HG02943 (cell line): ENCODE results near the gene MALRD1.

Source experiments
- ATAC-seq: cut with Tn5 transposase; IDR thresholded peaks from one replicate; pipeline ENCODE4 v1.9.1; 2021; ENCODE audit warnings: mild to moderate bottlenecking, low read depth, moderate library complexity; ENCODE audit not compliant: unreplicated experiment

The MALRD1 gene

GRCh38 chr10:19098803-19099202 is 50.2 kb downstream of the MALRD1 start:
- no peak for ATAC-seq

DNA sequence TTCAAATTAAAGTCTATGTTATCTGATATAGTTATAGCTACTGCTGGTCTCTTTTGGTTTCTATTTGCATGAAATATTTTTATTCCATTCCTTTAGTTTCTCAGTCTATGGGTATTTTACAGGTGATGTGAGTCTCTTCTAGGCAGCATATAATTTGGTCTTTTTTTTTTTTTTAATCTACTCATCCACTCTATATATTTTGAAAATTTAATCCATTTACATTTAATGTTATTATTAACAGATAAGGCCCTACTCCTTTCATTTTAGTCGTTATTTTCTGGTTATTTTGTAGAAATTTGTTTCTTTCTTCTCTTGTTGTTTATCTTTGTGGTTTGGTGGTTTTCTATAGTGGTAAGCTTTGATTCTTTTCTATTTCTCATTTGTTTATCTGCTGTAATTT is 58.8 kb downstream of the MALRD1 start:
- no peak for ATAC-seq

DNA sequence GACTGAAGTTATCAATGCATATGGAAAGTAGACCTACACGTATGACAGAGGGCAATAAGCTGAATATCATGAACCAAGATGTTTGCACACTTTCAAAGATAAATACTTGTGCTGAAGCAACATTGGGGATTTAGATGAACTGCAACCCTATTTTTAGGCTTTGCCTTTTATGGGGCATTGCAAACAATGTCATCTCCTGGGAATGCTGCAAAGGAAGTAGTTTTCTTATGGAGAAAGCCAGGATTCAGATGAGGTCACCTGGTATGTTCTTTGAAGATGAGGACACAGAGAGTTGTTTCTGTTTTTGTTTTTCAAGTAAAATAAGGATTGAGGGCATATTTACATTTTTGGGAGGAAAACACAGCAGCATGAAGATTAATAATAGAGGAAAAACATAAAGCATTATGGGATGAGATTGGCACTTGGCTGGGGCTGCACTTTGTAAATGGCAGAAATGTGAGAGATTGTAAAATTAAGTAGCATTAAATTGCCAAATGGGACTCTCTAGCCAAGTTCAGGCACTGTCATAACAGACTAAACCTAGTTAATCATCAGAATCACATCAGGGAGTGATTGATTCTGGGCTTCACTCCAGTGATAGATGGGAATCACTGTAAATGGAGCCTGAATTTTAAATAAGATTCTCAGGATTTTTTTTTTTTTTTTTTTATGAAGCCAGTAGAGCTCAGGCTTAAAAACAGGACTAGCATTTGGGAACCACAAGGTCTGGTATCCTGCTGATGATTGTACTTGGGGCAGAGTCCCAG is 63.1 kb downstream of the MALRD1 start:
- no peak for ATAC-seq

GRCh38 chr10:19117438-19117837 is 68.8 kb downstream of the MALRD1 start:
- no peak for ATAC-seq

DNA sequence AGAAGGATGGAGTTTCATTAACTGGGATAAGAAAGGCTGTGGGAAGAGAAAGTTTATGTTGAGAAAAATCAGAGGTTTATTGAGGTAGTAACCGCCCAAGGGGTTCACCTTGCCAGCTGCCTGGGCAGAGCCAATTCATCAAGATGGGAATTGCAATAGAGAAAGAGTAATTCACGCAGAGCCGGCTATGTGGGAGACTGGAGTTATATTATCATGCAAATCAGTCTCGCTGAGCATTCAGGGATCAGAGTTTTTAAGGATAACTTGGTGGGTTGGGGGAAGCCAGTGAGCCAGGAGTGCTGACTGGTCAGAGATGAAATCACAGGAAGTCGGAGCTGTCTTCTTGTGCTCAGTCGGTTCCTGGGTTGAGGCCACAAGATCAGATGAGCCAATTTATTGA is 70.6 kb downstream of the MALRD1 start:
- no peak for ATAC-seq

DNA sequence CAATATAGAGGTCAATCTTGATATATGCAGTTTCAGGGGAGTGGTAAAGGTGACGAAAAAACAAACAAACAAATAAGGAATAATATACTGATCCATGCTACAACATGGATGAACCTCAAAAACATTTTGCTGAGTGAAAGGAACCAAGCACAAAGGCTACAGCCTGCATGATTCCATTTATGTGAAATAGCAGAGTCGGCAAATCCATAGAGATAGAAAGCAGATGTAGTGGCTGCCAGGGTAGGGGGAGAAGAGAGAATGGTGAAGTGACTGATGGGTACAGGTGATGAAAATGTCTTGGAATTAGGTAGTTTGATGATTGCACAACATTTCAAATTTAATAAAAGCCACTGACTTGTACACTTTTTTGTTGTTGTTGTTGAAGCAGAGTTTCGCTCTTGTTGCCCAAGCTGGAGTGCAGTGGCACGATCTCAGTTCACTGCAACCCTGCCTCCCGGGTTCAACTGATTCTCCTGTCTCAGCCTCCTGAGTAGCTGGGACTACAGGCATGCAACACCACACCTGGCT is 71.8 kb downstream of the MALRD1 start:
- ATAC-seq: no peak

DNA sequence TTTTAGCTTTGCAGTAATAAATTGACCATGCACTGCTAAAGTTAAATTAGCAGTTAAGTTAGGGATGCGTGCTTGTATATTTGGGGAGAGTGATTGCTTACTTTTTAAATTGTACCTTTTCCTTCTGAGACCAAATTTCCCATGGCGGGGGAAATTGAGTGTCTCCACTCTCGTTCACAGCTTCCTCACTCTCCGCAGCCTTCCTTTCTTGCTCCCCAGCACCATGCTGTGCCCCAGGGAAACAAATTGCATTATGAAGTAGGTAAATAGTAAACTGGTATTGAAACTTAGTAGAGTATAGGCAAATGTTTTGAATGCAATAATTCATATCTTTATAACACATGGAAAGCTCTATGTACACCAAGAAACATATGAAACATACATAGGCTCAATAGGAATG is 85.4 kb downstream of the MALRD1 start:
- ATAC-seq: no peak

- ATAC-seq: no peak
Observed at GRCh38 chr10:19142967-19143366, 94.4 kb downstream of the MALRD1 start.

GRCh38 chr10:19144206-19144605 is 95.6 kb downstream of the MALRD1 start:
- no peak for ATAC-seq

GRCh38 chr10:19154375-19154774 is 105.8 kb downstream of the MALRD1 start:
- no peak for ATAC-seq

GRCh38 chr10:19158358-19158757 is 109.8 kb downstream of the MALRD1 start:
- ATAC-seq: no peak

DNA sequence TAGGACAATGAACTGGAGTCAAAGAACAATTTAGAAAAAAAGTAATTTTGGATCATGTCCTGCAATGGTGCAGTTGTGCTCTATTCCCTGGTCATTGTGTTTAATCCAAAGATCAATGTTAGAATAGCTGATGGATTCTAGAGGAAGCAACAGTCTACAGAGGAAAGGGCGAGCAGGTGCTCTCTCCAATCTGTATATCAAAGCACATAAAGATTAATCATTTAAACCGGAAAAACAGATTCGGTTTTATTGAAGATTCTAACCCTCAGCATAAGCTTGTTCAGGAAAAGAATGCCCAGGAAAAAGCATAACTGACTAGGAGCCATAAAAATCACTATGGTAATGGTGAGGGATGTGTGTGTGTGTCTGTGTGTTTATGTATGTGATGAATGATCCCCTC is 110.3 kb downstream of the MALRD1 start:
- ATAC-seq: no peak

DNA sequence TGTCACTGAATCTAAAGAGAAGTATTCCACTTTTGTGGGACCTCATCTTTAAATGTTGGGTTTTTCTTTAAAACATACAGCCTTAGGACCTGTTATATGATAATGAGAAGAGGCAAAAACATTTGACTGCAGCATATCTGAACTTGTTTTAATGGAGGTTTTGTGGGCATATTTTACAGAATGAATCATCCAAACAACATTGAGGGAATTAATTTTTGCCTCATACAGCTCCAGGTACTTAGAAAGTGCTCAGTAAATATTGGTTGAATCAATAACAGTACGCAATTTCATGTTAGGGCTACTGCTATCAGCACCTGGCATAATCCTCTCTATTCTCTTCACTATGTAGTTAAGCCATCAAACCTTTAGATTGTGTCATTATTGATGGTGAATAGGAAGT is 115.9 kb downstream of the MALRD1 start:
- ATAC-seq: no peak

DNA sequence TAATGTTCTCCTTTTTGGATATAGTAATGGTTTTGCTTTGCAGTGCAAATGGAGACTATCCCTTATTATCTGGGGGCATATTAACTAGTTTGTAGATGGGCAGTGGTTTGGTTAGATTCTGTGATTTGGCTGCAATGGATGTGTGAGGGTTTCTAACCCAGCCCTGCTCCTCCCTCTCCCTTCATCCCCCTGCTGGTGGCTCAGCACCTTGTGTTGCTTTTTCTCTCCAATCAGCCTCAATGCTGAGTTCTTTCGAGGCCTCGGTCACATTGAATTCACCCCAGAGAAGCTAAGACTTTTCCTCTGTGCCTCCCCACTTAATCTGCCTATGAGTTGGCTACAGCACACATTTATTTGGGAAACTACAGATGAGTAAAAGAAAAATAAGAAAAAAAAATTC is 120.0 kb downstream of the MALRD1 start:
- ATAC-seq: no peak

DNA sequence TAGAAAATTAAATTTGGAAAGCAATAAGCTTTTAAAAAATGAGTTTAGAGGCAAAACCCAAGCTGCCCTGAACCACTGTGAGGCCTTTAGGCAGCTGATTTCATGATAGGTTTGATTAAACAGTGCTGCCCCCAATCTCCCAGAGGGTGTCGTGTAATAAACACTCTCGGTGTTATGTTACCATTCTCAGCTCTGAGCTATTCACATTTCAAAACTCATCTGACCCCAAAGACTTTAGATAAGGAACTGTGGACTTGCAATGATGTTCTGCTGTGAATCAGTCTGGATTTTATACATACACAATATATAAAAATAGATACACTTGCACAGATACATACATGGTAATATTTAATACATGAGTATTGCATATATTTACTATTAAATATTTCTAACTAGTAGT is 120.4 kb downstream of the MALRD1 start:
- no peak for ATAC-seq

- no peak for ATAC-seq
Observed at GRCh38 chr10:19169684-19170083, 121.1 kb downstream of the MALRD1 start.

- no peak for ATAC-seq
Observed at GRCh38 chr10:19178675-19179074, 130.1 kb downstream of the MALRD1 start.

DNA sequence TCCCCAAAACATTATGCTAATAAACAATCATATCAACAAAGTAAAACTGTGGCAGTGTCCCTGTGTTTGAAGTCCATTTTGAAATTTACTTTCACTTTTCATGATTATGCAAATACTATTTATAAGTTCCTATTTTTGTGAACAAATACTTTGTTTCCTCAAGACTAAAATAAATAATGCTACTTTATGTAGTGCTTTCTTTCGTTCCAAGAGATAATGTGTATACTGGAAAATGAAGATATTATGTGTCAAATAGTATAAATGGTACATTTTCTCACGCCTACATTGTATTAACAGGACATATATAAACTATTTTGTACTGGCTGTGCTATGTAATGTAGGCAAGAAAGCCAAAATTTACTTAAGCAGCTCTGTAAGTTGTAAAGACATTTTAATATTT is 136.3 kb downstream of the MALRD1 start:
- ATAC-seq: no peak

DNA sequence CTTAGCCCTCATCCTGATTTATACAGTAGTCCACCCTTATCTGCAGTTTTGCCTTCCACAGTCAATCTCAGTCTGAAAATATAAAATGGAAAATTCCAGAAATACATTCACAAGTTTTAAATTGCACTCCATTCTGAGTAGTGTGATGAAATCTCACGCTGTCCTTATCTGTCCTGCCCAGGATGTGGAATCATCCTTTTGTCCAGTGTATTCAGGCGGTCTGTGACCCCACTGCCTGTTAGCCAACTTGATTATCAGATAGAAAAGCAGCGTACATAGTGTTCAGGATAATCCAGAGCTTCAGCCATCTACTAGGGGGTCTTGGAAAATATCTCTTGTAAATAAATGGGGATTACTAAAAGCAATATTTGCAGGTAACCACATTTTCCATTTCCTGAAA is 146.3 kb downstream of the MALRD1 start:
- no peak for ATAC-seq

- ATAC-seq: no peak
Observed at GRCh38 chr10:19195698-19196097, 147.1 kb downstream of the MALRD1 start.

GRCh38 chr10:19200211-19200610 is 151.6 kb downstream of the MALRD1 start:
- ATAC-seq: no peak

DNA sequence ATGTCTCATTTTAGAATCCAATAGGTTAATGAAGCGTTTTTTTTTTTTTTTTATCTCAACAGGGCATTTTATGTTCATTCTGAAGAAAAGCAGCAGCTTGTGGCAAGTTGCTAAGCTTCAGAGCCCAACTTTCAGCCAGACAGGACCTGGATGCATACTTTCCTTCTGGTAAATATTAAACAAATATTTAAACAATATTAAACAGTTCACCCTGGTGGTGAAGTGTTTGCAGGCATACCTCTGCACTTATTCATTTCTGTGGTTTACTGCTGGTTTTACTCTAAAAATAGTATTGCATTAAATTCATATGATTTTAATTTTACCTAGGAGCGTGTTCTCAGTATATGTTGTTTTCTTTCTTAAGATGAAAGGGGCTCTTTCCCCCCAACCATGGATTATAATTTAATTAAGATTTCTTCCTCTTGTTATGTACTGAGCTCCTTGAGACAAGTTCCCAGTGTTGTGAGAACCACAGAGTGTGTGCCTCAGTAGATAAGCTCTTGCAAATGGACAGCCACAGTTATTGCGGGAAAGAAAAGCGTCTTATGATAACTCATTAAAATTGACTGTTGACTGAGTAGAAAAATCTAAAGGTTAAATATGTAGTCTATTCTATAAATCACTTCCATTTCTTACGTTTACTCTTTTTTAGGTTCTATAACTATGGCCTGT is 155.8 kb downstream of the MALRD1 start:
- no peak for ATAC-seq
